Measurements from ENCODE around the gene EHD4.

Gene EHD4

GRCh38 chr15:41881920-41882688 is 90.3 kb downstream of the EHD4 start:
- peak overlapping the region; percentile 55 for H3K4me2 ChIP-seq (ENCODE audit: low read length)
- no peaks in the 10 kb centered on the region for H3K9me3 ChIP-seq (ENCODE audit: control insufficient read depth, low read length)
- H3K79me2 ChIP-seq: no peaks in the 10 kb centered on the region
- H3K4me1 ChIP-seq: no peaks in the 10 kb centered on the region
- H3K9ac ChIP-seq: no peak overlapping the region
- TF ChIP-seq, protein P1, sequence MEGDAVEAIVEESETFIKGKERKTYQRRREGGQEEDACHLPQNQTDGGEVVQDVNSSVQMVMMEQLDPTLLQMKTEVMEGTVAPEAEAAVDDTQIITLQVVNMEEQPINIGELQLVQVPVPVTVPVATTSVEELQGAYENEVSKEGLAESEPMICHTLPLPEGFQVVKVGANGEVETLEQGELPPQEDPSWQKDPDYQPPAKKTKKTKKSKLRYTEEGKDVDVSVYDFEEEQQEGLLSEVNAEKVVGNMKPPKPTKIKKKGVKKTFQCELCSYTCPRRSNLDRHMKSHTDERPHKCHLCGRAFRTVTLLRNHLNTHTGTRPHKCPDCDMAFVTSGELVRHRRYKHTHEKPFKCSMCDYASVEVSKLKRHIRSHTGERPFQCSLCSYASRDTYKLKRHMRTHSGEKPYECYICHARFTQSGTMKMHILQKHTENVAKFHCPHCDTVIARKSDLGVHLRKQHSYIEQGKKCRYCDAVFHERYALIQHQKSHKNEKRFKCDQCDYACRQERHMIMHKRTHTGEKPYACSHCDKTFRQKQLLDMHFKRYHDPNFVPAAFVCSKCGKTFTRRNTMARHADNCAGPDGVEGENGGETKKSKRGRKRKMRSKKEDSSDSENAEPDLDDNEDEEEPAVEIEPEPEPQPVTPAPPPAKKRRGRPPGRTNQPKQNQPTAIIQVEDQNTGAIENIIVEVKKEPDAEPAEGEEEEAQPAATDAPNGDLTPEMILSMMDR (IDR thresholded peaks at IDR 0.05): no peak
- H3K36me3 ChIP-seq (ENCODE audit: control insufficient read depth, insufficient read depth, low read length): no peaks in the 10 kb centered on the region
- peak overlapping the region; percentile 34 for H3K4me3 ChIP-seq (ENCODE audit: low read depth, low read length)
- peak overlapping the region; percentile 73 for H2AFZ ChIP-seq
- no peak overlapping the region for H3K27ac ChIP-seq
- no peaks in the 10 kb centered on the region for H3K27me3 ChIP-seq (ENCODE audit: control insufficient read depth, insufficient read depth, low read length)

- H3K4me2 ChIP-seq (ENCODE audit: low read length): no peak overlapping the region
- no peaks in the 10 kb centered on the region for H3K36me3 ChIP-seq (ENCODE audit: control insufficient read depth, insufficient read depth, low read length)
- TF ChIP-seq, protein P1 (IDR thresholded peaks at IDR 0.05): no peak
- no peak overlapping the region for H3K9ac ChIP-seq
- no peaks in the 10 kb centered on the region for H3K27me3 ChIP-seq (ENCODE audit: control insufficient read depth, insufficient read depth, low read length)
- no peaks in the 10 kb centered on the region for H3K79me2 ChIP-seq
- H3K4me3 ChIP-seq (ENCODE audit: low read depth, low read length): no peak overlapping the region
- H2AFZ ChIP-seq: no peak overlapping the region
- no peak overlapping the region for H3K27ac ChIP-seq
- no peaks in the 10 kb centered on the region for H3K9me3 ChIP-seq (ENCODE audit: control insufficient read depth, low read length)
- no peaks in the 10 kb centered on the region for H3K4me1 ChIP-seq
These were observed 90.8 kb downstream of the EHD4 start for GRCh38 chr15:41881550-41881919.

DNA sequence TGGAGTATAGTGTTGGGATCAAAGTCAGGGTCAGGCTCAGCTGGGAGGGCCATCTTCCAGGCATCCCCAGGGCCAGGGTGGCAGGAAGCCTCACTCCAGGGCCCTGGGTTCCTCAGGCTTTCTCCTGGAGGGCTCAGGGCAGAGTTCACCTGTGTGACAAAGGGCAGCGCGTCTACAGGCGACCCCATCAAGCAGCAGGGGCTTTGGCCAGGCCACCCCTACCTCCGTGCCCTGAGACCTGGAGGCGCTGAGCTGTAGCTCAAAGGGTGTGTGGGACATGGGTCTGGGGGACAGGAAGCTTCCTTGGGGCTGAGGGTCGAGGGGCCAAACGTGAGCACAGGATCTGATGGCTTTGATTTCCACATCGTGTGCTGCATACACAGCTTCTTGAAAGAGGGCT is 91.3 kb downstream of the EHD4 start:
- no peaks in the 10 kb centered on the region for H3K27me3 ChIP-seq (ENCODE audit: control insufficient read depth, insufficient read depth, low read length)
- no peak overlapping the region for H3K4me3 ChIP-seq (ENCODE audit: low read depth, low read length)
- H3K79me2 ChIP-seq: no peaks in the 10 kb centered on the region
- H3K9ac ChIP-seq: no peak overlapping the region
- H3K4me1 ChIP-seq: no peaks in the 10 kb centered on the region
- H3K4me2 ChIP-seq (ENCODE audit: low read length): no peak overlapping the region
- H3K9me3 ChIP-seq (ENCODE audit: control insufficient read depth, low read length): no peaks in the 10 kb centered on the region
- H3K36me3 ChIP-seq (ENCODE audit: control insufficient read depth, insufficient read depth, low read length): no peaks in the 10 kb centered on the region
- no peak overlapping the region for H3K27ac ChIP-seq
- no peak overlapping the region for H2AFZ ChIP-seq
- TF ChIP-seq, protein P1 (IDR thresholded peaks at IDR 0.05): no peak

DNA sequence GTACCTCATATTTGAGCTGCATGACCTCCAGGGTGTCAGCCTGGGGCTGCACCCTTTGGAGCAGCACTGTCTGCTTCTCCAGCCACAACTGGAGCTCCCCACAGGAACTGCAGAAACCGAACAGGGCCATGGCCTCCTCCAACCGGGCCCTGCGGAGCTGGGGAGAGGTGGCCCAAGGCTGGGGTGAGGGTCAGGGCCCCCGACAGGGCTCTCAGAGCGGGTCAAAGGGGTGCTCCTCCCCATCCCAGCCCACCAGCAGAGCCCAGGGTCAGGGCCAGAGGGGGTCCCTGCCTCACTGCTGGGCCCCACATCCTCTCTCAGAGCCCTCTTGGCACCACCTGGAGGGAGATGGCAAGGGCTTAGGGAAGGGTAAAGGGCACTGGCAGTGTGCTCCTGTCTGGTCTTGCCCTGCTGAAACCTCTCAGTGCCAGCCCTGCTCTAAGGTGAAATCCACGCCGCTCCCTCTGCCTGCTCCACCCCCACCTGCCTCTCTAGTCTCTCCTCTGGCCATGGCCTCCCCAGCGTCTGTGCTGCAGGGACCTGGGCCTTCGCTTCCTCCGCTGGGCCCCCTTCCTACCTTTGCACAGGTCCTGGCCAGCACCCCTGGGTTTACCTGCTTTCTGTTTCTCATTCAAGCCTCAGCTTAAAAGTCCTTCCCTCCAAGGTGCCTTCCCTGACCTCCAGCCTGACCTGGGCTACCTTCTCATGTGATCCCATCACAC is 92.0 kb downstream of the EHD4 start:
- Histone ChIP-seq H3K79me2 (no peaks in the 10 kb centered on the region), H3K27ac (no peak overlapping the region), H2AFZ (no peak overlapping the region), H3K27me3 (ENCODE audit: control insufficient read depth, insufficient read depth, low read length) (no peaks in the 10 kb centered on the region), H3K9ac (no peak overlapping the region), H3K4me3 (ENCODE audit: low read depth, low read length) (no peak overlapping the region), H3K4me1 (no peaks in the 10 kb centered on the region), H3K36me3 (ENCODE audit: control insufficient read depth, insufficient read depth, low read length) (no peaks in the 10 kb centered on the region), H3K9me3 (ENCODE audit: control insufficient read depth, low read length) (no peaks in the 10 kb centered on the region), H3K4me2 (ENCODE audit: low read length) (no peak overlapping the region)
- TF ChIP-seq, protein P1 (IDR thresholded peaks at IDR 0.05): no peak
